ENCODE results near the gene BCCIP.

BCCIP gene

DNA sequence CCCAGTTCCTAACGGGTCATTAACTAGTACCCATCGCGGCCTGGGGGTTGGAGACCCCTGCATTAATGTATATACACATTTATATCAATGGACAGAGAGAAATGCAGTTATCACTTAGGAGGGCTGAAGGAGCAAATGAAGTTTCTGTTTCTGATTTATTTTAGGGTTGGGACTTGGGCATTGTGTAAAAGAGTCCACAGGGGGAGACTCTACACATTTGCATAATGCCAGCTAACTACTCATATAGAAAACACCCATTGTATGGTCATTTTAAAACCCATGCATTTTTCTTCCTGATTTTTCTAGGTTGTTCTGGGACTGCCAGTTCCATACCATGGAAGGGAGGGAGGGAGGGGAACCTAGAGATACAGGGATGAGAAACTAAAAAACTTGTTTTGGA, 23.5 kb downstream of the BCCIP start:
- DNase-seq = no peak

DNA sequence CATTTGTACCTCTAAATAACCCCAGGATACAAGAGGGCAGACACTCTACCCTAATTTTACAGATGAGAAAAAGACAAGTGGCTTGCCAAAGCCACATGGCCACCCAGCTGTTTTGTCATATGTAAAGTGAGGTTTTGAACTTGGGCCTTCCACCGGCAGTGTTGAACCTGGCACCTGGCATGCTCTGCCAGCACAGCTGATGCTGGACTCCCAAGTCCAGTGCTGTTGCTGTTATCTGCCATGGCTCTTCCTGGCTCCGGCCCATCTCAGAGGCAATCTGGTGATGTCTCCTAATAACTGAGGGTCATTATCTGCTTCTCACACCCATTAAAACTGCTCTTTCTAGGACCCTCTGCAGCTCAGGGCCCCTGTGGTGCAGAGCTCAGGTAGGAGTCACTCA, 25.0 kb downstream of the BCCIP start:
- no peak for DNase-seq

DNA sequence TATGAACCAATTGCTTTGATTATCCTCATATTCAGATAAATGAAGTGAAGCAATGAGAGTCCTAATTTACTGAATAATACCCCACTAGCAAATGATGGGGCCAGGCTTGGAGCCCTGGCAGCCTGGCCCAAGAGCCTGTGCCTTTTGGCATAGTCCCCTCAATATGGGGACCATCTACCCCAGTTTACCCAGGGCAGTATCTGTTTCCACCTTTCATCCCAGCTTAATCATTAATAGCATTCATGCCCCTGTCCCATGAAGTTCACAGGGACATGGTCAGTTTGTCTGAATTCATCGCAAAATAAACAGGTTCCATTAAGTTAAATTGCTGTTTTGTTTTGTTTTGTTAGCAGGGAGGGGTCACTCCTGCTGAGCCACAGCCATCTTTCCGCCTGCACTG, 25.5 kb downstream of the BCCIP start:
- DNase-seq = no peak

DNA sequence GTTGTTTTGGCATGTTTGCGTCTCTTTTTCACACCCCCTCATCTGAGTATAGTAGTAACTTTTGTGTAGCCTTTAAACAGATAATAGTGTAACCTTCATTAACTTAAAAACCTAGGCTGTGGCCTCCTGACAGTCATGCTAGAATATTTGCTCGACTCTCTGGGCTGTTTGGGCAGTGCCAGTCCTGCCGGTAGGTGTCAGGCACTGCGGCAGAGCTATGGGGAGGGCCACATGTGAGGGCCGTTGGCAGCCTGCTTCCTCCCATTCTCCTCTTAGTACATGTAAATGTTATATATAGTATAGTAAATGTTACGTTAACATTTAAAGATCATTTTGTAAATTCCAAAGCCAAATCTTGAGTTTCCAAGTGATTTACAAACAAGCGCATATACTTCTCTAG, 26.1 kb downstream of the BCCIP start:
- DNase-seq = no peak

DNA sequence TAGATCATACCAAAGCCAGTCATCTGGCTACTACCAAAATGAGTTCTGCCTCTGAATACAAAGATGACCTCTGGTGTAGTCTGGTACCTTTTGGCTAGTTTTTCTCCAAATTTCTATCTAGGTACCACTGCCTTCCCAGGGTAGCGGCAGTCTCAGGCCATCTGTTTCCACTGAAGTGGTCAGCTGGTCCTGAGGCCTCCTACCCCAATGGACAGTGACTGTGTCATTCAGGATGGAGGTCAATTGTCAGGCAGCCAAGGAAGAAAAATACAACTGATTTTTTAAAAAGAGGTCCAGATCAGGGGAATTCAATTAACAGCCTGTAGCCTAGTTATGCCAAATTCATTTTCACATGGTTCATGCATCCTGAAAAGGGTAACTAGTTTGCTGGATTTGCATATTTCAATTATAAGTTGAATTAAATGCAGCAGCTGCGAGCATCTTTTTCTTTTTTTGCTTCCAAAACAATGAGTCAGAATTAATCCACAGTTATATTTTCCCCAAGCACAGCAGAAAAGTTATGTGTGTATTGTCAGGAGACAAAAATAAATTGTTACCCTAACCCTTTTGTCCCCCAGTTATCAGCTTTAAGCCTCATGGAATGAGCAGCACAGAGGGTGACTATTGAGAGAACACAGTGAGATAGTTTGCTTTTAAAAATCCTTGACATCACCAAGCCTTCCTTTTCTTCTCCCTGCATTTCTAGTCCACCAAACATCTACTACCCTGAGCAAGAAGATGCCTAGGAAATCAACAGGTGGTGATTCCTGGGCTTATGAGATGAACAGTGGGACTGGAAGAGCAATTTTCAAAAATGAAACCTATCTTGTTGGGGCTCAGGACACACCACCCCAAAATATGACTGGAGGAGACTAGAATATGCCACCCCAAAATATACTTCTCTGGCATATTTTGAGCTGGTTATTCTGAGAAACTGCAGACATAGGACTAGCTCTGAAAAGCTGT, 27.7 kb downstream of the BCCIP start:
- DNase-seq = no peak

DNA sequence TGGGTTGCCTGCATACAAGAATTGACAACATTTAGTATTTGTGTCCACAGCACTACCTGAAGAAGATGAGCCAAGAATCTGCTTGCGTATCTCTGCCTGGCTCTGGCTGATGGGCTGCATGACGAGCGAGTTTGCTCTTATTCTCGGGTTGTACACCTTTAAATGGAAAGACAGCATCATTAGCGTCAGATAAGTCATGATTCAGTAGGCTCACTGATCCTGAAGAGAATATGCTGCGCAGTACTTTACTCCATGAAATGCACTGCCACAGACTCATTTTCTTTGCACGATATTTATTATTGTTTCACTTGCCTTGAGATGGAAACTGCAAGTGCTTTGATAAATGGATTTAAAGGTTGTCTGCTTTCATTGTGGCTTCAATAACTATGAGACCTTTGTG, 29.1 kb downstream of the BCCIP start:
- no peak for DNase-seq

DNA sequence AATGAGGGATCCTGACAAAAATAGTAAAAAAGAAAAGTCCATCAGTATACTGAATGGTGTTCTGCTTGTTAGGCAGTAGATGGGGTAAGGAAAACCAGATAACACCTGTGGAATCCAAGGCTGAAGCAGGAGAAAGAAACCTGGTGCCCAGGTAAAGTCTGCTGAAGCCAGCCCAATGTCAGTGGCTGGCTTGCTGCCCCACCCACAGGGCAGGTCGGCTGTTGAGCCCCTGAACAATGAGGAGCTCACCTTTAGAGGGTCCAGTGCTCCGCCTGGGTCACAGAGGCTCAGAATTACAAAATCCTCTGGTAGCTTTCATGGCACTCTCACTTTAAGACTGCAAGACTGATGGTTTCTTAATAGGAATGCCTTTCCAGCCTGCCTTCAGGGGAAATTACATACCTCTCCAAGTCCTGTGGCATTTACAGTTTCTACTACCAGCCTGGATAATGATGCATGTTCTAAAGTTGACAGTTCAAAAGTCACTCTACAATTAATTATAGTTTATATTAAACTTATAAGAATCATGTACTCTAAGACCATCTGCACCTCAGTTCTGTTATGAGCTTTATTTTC, 33.9 kb downstream of the BCCIP start:
- no peak for DNase-seq

DNA sequence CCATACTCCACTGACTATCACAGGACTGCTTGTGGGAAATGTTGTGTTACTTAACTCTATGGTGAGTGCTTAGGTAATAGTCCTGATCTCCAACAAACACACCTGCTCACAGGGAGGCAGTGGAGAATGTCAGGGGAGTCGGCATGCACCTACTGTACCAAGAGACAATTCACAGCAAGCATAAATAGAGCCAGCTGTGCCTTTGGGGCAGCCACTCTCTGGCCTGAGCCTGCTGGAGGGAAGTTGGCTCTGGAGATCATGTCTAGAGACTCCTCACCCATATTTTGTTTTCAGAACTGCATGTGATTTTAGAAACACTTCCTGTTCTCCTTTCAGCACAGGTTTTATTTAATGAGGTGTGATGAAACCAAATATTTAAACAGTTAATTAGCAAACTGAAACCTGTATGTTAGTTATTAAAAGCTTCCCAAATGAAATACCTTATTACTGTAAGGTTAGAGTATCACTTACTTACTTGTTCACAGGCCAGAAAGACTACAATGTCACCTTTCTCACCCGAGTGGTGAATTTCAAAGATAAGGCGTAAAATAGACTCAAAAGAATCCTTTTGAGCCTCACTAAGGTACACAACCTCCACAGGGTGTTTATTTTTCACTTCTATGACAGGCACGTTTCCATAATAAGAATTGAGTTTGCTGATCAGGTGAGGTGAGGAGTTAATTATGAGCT, 35.9 kb downstream of the BCCIP start:
- no peak for DNase-seq

DNA sequence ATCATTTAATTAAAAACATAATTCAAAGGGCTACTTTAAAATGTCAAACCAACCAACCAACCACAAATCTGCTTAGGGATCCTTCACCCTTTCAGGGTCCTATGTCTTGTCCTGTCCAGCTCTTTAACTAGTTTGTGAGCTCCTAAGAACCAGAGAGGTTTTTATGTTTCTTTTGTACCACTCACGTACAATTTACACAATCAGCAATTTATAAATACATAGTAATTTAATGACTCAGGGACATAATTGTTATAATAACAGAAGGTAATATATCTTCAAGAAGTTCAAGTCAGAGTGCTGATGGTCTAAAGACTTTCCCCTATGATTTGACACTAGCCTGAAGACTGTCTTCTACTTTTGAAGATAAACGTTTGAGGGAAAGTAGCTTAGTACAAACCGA, 41.8 kb downstream of the BCCIP start:
- DNase-seq = no peak

DNA sequence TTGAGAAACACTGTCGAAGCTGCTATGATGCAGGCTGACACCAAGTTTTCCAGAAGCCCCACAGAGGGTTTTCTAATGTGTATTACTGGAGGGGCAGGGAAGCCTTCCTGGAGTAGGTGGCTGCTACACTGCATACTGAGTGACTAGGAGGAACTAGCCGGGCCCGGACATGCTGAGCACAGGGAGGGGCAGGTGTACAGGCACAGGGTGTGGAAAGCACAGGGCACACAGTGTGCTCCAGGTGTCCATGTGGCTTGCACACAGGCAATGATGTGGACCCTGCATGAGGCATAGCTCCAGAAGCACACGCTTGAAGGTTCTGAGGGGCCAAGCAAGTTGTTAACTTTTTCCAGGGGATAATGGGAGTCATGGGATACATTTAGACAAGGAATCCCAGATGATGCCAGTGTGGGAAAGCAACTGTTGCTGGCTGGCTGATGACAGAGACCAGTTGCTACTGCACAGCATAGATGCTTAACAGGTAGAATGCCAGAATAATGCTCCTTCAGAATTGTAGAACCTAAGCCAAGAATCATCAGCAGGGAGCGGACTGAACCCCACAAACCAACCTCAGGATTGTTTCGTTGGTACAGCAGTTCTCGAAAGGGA, 43.2 kb downstream of the BCCIP start:
- no peak for DNase-seq

DNA sequence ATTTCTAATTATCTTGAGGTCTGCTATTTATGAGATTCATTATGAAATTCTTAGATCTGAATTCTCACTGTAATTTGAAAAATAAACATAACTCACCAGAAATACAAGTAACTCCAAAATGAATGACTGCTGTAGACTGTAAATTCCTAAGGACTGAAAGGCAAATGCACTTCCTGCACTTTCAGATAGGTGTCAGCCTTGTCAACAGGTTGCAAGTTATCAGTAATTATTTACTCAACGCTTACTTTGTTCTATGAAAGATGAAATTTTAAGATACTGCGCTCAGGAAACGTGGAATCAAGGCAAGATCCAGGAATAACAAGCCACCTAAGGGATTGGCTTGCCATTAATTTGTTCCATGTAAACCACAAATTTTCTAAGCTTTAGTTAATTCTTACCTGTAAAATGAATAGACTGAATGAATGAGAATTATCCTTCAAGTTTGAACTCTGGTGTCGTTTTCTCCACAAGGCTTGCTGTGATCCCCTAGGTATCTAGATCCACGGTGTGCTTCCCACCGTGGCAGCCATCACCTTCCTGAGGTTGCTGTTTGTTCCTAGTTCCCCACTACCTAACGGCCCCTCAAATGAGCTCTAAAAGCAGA, 45.1 kb downstream of the BCCIP start:
- peak; percentile 32 for DNase-seq

DNA sequence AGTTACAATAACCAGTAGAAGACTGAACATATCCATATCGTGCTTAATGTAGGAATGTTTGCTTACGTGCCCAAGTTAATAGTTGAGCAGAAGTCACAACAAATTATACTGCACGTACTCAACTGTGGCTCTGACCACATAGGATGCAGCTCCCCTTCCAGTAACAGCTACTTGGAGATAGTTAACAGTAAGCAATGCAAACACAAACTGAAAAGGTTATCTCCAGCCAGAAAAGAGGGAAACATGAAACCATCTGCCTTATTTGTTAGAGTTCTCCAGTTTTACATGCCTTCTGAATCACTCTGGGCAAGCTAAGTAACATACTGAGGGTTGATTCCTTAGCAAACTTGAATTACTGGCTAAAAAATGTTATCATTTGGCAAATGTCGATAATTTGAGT, 48.0 kb downstream of the BCCIP start:
- DNase-seq = no peak

DNA sequence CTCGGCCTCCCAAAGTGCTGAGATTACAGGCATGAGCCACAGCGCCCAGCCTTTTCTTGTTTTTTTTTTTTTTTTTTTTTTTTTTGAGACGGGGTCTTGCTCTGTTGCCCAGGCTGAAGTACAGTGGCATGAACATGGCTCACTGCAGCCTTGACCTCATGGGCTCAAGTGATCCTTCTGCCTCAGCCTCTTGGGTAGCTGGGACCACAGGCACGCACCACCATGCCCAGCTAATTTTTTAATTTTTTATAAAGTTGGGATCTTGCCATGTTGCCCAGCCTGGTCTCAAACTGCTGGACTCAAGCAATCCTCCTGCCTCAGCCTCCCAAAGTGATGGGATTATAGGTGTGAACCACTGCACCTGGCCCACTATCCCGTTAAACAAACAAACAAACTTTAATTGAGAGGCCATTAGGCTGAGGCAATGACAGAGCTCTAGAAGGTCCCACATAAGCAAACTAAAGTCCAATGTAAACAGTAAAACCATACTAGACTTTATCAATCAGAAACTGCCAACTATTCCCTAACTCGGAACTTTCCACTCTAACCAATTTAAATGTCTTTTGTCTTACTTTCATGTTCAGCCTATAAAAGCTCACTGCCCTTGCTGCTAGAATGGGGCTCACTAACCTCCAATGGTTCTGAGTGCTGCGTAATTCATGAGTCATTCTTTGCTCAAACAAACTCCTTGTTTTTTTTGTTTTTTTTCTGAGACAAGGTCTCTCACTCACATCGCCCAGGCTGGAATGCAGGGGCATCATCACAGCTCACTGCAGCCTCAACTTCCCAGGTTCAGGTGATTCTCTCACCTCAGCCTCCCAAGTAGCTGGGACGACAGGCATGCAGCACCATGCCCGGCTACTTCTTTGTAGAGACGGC, 55.9 kb downstream of the BCCIP start:
- no peak for DNase-seq

DNA sequence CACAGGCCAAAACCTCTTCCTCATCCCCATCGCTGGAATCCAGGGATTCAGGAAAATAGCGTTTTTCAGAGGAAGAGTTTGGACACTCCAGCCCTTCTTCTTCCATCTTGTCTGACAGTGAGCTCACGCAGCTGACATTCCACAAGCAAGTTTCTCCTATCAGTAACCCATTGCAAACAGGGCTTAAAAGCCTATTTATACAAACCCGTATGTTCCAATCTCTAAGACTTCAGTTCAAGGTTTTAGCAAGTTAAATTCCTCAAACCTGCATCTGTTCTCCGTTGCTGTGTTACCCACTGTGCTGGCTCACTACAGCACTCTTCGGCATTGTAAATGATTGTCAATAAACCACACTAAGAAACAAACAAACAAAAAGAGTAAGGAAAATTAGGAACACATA, 57.4 kb downstream of the BCCIP start:
- no peak for DNase-seq

DNA sequence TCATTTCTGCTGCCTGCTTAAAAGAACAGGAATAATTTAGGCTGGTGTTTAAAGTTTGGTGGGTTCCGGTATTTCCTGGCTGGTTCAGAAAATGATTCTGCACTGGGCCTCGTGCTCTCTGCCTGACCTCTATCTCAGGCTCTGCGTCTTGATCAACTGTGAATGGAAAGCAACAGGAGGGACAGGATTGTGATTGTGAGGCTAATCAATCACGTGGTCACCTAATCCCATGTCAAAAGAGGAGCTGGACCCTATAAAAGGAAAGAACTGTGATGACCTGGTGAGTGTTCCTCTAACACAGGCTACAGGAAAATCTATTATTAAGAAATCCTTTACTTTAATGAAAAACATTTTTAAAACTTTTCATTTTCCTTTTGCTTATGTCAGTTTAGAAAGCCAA, 57.8 kb downstream of the BCCIP start, which contains the start of gene DHX32:
Gene DHX32 (minus strand): TSS at position 101 of the 400 bp plus-strand sequence. CDS start 468 bp downstream, outside the sequence.
- no peak for DNase-seq

DNA sequence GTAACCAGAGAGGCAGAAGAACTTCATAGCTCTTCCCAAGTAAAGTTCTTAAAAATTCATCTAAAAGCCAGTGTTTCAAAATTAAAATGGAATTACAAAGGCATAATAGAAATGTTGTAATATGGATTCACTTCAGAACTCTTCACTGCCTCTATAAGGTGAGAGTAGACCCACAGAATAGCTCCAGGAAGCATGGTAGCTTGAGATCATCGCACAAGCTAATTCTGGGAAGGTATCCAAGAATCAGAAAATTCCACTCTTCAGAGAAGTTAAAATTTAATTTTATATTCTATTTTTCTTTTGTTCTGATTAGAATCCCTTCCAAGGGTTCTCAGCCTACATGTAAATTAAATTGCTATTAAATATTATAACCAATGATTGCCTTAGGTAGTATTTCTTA, 59.2 kb downstream of the BCCIP start:
- DNase-seq = no peak

DNA sequence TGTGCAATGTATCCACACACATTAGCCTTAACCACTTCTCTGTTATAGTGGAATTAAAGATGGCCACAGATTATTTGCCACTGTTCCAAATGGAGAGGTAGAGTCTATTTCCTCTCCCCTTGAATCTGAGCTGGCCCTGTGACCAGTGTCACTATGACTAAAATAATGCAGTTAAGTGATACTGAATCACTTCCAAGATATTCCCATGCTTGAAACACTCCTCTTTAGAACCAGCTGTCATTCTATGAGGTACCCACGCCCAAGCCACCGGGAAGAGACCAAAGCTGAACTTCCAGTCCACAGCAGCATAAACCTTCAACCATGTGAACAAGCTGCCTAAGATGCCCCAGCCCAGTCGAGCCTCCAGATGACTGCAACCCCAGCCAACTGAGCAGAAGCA, 59.9 kb downstream of the BCCIP start:
- DNase-seq = no peak
